KOPT-K1 (cell line): Measurements from ENCODE around the gene CDH1.

ENCODE experiments used
- H3K27ac ChIP-seq: fragments of 200-600 bp; sonication (generic); 2 replicates; pipeline ENCODE4 v1.5.1; 2016; ENCODE audit warnings: antibody characterized with exemption, mild to moderate bottlenecking, low read depth, low read length; ENCODE audit not compliant: poor library complexity, severe bottlenecking
- H3K36me3 ChIP-seq: fragments of 200-600 bp; sonication (generic); 2 replicates; pipeline ENCODE4 v1.5.1; 2017; ENCODE audit warnings: antibody characterized with exemption, mild to moderate bottlenecking, low read length, moderate library complexity; ENCODE audit not compliant: insufficient read depth
- H3K9me3 ChIP-seq: fragments of 200-600 bp; sonication (generic); 2 replicates; pipeline ENCODE4 v1.5.1; 2017; ENCODE audit warnings: antibody characterized with exemption, low read length, mild to moderate bottlenecking; ENCODE audit not compliant: insufficient read depth, poor library complexity, severe bottlenecking

Gene CDH1

DNA sequence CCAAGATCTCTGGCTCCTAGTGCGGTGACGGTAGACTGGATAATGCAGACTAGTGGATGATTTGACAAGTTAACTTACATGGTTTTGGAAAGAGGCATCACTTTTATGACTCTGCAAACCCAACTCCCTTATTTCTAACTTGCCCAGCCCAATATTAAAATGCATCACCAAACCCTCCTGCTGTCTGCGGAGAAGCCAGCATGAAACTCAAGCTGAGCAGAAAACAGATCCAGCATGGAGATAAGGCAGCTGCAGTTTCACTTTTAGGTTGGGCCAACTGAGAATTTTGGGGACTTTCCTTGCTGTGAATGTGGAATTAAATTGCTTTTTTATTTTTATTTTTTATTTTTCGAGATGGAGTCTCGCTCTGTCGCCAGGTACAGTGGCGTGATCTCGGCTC lies 27.8 kb downstream of the CDH1 start:
- Histone ChIP-seq H3K36me3 (no peaks in the 10 kb centered on the region), H3K9me3 (no peaks in the 10 kb centered on the region), H3K27ac (no peak overlapping the region)

DNA sequence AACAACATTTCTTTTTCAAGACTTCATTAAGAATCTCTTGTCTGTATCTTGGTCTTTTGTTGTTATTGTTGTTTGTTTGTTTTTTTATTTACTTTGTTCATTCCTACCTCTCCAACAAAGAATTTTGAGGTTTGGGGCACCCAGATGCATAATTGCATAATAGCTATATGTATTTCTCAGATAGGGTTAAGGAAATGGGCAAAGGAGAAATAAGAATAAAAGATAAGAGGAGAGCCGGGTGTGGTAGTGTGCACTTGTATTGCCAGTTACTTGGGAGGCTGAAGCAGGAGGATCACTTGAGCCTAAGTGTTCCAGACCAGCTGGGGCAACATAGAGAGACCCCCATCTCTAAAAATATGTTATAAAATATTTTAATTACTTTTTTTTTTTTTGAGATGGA lies 30.5 kb downstream of the CDH1 start:
- Histone ChIP-seq H3K36me3 (no peaks in the 10 kb centered on the region), H3K9me3 (no peaks in the 10 kb centered on the region), H3K27ac (no peak overlapping the region)

DNA sequence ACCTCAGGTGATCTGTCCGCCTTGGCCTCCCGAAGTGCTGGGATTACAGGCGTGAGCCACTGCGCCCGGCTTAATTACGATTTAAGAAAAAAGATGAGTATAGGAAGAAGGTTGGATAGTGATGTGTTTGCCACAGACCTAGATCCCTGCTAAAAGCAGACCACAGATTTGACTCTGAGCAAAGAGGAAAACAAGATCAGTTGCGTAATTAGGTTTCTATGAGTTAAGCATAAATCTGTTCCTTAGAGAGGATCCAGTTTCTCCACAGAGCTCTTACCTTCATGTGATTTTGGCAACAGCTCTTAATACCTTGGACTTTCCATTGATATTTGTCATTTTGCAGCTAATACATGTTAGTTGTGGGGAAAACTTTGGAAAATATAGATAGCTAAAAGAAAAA lies 31.1 kb downstream of the CDH1 start:
- Histone ChIP-seq H3K27ac (no peak overlapping the region), H3K36me3 (no peaks in the 10 kb centered on the region), H3K9me3 (no peaks in the 10 kb centered on the region)

- H3K36me3 ChIP-seq, result no peaks in the 10 kb centered on the region
- H3K27ac ChIP-seq, result no peak overlapping the region
- no peaks in the 10 kb centered on the region for H3K9me3 ChIP-seq
Observed at GRCh38 chr16:68768771-68769170, 31.7 kb downstream of the CDH1 start.

DNA sequence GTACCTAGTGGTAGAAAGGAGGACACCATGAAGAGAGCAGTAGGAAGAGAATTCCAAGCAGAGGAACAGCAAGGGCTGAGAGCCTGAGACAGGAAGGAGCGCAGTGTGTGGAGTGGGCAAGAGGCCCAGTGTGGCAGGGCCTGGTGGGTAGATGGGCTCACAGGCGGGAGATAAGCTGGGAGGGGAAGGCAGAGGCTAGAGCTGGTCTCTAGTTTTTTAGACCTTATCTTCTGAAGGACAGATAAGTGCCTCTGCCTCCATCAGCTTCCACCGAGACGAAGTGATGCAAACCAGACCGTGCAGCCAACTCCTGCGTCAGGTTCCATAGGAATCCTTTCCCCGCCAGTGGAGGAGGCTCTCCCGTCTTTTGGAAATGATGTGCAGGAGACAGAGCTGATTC lies 33.6 kb downstream of the CDH1 start:
- Histone ChIP-seq H3K27ac (no peak overlapping the region), H3K9me3 (no peaks in the 10 kb centered on the region), H3K36me3 (no peaks in the 10 kb centered on the region)

- Histone ChIP-seq H3K36me3 (no peaks in the 10 kb centered on the region), H3K27ac (no peak overlapping the region), H3K9me3 (no peaks in the 10 kb centered on the region)
Observed at GRCh38 chr16:68772030-68772681, 35.1 kb downstream of the CDH1 start.

GRCh38 chr16:68772871-68773270 lies 35.8 kb downstream of the CDH1 start:
- H3K27ac ChIP-seq, result no peak overlapping the region
- H3K36me3 ChIP-seq, result no peaks in the 10 kb centered on the region
- H3K9me3 ChIP-seq, result no peaks in the 10 kb centered on the region

GRCh38 chr16:68774982-68775634 lies 38.0 kb downstream of the CDH1 start:
- Histone ChIP-seq H3K36me3 (no peaks in the 10 kb centered on the region), H3K9me3 (no peaks in the 10 kb centered on the region), H3K27ac (no peak overlapping the region)

- Histone ChIP-seq H3K36me3 (no peaks in the 10 kb centered on the region), H3K9me3 (no peaks in the 10 kb centered on the region), H3K27ac (no peak overlapping the region)
Observed at GRCh38 chr16:68776821-68777485, 39.9 kb downstream of the CDH1 start.

- no peak overlapping the region for H3K27ac ChIP-seq
- H3K36me3 ChIP-seq, result no peaks in the 10 kb centered on the region
- no peaks in the 10 kb centered on the region for H3K9me3 ChIP-seq
Observed at GRCh38 chr16:68778551-68779231, 41.6 kb downstream of the CDH1 start.

GRCh38 chr16:68779891-68780290 lies 42.8 kb downstream of the CDH1 start:
- Histone ChIP-seq H3K27ac (no peak overlapping the region), H3K36me3 (no peaks in the 10 kb centered on the region), H3K9me3 (no peaks in the 10 kb centered on the region)

- peak overlapping the region; percentile 48 for H3K27ac ChIP-seq
- no peaks in the 10 kb centered on the region for H3K9me3 ChIP-seq
Observed at GRCh38 chr16:68781784-68782183, 44.7 kb downstream of the CDH1 start.

DNA sequence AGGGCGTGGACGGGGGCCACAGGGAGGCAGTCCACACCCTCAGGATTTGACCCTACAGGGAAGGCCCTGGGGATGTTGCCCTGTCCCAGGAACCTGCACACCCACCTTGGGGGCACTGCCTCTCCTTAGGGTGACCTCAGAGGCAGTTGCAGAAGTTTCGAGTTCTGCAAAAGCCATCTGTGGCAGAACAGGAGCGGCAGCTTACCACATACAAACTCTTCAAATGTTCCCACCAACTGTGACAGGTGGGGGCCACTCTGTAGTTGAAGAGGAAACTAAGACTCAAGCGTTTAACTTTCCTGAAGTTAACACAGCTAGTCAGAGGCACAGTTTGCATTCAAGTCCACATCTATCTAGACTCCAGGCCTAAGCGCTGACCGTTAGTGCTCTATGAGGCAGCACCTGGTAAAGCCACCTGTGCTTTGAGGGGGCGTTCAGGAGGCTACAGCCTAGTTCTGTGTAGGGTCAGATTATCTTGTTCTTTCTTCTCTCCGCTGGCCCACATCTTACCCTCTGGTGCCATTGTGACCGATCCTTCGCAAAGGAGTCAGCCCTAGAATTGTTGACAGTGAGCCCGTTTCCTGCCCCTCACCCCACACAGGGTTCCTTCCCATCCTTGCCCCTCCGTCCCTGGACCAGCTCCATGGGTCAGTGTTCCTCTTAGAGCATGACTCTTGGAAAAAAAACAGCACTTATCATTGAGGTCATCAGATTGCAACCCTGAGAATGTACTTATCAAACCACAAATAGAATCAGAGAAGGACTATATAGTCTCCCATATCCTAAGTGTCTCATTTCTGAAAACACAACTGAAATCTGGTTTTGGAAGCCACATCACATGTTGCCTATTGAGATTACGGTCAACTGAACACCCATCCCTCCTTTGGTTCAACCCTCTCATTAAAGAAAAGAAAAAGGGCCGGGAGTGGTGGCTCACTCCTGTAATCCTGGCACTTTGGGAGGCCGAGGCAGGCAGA lies 45.4 kb downstream of the CDH1 start:
- H3K9me3 ChIP-seq, result no peaks in the 10 kb centered on the region
- H3K27ac ChIP-seq, result peak overlapping the region; percentile 48
- no peaks in the 10 kb centered on the region for H3K36me3 ChIP-seq

More at GRCh38 chr16:68781784-68782183, 44.7 kb downstream of the CDH1 start:
- H3K36me3 ChIP-seq, result no peaks in the 10 kb centered on the region

DNA sequence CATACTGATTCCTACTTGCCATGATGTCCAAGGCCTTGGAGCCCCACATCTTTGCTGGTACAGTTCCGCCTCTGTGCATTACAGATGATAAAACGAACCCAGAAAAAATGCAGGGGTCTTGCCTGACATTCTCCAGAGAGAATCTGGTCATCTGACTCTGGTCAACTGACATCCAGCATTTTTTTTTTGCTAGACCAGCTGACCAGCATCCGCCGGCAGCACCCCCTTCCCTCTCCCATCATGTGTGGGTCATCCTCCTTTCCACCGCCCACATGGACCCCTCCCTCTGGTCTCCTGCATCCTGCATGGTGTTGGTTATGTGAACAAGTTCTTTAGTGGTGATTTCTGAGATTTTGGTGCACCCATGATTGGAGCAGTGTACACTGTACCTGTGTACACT lies 47.1 kb downstream of the CDH1 start:
- Histone ChIP-seq H3K9me3 (no peaks in the 10 kb centered on the region), H3K36me3 (no peaks in the 10 kb centered on the region), H3K27ac (no peak overlapping the region)
